Mesodermal cell (in vitro differentiated cells): ENCODE data around the gene ECE1. TPM values are rescaled to one million over a fixed set of nuclear protein-coding genes. Genes with fewer than 3 reads are reported as not detected.
A peak's percentile ranks its signal among the peaks of the same experiment; 100 is the strongest.

Experiments used
- H3K27ac ChIP-seq: 2 replicates; pipeline ENCODE4 v1.7.0; 2013; ENCODE audit warnings: mild to moderate bottlenecking, low read depth, low read length, moderate library complexity; ENCODE audit not compliant: severe bottlenecking
- H3K36me3 ChIP-seq: 2 replicates; pipeline ENCODE4 v1.7.1; 2013; ENCODE audit warnings: mild to moderate bottlenecking, low read length, moderate library complexity; ENCODE audit not compliant: control insufficient read depth, insufficient read depth
- H3K4me1 ChIP-seq: one replicate; pipeline ENCODE4 v1.7.1; 2013; ENCODE audit warnings: mild to moderate bottlenecking, low read length; ENCODE audit not compliant: insufficient read depth, control insufficient read depth, poor library complexity, severe bottlenecking
- H3K4me3 ChIP-seq: 2 replicates; pipeline ENCODE4 v1.7.0; 2013; ENCODE audit warnings: low read length, control low read depth, mild to moderate bottlenecking; ENCODE audit not compliant: insufficient read depth, poor library complexity, severe bottlenecking; ENCODE audit errors: extremely low read depth
- H3K9me3 ChIP-seq: 2 replicates; pipeline ENCODE4 v1.7.1; 2013; ENCODE audit warnings: mild to moderate bottlenecking, low read length, moderate library complexity; ENCODE audit not compliant: control insufficient read depth
- WGBS, 2 experiments: methylation state at CpG; one replicate each; pipeline ENCODE4 v1.1.5; 2013; ENCODE audit warnings: missing lambda C conversion rate in 2 of 2; ENCODE audit not compliant: insufficient coverage in 2 of 2; 5-methylcytosine and 5-hydroxymethylcytosine counted together
- polyA plus RNA-seq, 2 experiments: library from polyadenylated mRNA; stranded (reverse); fragments of 50-300 nt; gene quantifications; one replicate each; pipeline ENCODE4 v1.2.3, GENCODE V29; 2013

Gene ECE1
- polyA plus RNA-seq (2013, experiment 1 of 2): 279 TPM
- polyA plus RNA-seq (2013, experiment 2 of 2): 263 TPM

DNA sequence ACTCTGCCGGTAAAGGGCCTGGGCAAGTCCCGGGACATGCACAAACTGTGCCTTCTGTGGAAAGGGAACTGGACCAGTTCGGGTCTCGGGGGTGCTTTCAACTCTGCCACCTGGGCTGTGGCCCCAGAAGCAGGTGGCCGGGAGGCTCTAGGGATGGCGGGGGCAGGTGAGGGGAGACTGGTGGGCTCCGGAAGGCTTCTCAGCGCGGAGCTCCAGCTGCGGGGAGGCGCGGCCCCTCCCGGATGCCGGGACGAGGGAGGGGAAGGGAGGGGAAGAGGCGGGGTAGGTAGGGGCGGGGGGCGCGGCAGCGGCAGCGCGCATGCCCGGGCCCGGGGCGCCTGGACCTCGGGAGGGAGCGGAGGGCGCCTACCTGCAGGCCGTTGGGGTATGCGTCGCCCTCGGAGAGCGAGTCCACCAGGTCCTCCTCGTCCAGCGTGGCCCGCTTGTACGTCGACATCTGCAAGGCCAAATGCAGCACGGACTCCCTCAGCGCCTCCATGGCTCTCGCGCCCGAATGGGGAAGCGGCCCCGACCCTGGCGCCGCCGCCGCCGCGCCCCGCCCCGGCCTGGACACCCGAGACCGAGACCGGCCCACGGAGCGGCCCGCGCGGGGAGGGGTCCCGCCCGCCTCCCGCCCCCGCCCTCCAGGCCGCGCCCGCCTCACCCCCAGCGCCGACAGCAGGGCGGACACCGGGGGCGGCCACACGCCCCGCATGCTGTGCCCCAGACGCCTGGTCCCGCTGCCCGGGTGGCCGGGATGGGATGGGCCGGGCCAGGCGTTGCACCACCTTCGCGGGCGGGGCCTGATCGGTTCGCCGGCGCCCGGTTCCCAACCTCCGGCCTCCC lies at the start of gene ECE1:
Gene ECE1 (minus strand): TSS at position 764 of the 846 bp plus-strand sequence. CDS start 49 bp downstream, at position 715.
- H3K36me3 ChIP-seq: peaks cover 11% of the 10 kb centered on the region
- H3K4me3 ChIP-seq: peak within 1 kb of the TSS; percentile 45
- H3K4me1 ChIP-seq: peaks cover 18% of the 10 kb centered on the region
- H3K9me3 ChIP-seq: no peaks in the 10 kb centered on the region
- WGBS, 2 experiments: 2 to 3% methylated on average over 54 to 61 of the region's 90 CpGs
- no peak within 1 kb of the TSS for H3K27ac ChIP-seq

DNA sequence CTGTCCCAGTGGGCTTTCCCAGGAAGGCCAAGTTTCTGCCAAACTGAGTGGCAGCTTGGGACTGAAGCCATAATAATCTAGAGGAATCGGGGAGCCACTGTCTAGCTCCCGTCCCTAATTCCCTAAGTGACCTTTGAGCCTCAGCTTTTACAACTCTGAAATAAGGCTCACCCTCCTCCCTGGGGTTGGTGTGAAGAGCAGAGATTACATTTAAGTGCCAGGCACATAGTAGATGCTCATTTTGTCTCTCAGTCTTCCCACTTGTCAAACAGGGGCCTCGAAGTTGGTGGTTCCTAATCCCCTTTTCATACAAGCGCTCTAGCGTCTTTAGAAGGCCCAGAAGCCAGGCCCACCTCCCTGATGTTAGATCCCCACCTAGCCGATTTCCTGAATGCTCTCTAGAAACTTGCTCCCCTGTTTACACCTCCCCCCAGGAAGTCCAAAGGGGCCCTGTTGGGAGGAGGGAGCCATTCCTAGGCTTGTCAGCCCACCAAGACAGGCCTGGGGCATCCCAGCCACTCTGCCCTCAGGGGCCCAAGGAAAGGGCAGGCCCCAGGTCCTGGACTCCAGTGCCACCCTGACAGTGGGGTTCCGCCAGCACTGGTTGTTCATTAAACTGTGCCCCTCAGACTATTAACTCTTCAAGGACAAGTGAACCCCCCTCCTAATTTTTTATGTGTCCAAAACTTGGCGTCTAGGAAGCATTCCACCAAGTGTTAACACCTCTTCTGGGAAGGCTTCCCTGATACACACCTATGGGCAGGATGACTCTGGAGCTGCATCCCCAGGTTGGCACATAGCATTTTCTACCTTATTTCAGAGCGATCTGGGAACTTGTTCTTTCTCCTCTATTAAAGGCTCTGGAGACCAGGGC lies 49.3 kb upstream of the ECE1 start:
- peaks cover 67% of the 10 kb centered on the region for H3K4me1 ChIP-seq

DNA sequence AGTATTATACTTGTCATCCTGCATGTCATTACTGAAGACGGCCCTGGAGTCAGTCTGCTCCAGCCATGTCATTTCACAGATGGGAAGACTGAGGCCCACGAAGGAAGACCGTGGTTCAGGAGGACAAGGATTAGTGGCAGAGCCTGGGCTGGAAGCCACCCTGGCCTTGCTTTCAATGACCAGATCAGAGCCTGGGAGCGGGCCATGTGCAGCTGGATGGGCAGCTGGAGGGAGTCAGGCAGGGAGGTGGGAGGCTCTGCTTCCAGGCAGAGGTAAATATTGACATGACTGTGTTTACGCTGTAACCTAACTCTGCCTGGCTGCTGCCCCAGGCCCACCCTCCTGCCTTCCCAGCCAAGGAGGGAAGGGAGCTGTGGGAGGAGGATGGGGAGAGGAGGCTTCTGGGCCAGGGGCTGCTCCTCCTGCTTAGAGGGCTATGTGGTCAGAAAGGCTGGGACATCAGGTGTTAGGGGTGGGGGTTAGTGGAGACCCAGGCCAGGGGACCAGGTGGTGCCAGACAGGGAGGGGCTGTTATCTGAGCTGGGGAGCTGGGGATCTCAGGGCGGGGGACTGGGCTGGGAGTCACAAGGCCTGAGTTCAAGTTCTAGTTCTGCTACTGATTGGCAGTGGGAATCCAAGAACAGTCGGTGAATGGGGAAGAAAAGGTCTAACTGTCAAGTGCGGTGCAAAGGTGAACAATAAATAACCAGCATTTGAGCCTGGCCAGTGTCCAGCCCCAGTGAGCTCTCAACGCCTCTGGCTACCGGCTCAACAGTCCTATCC lies 48.5 kb upstream of the ECE1 start:
- WGBS, 2 experiments: 92 to 96% methylated on average over 8 to 10 of the region's 10 CpGs
- Histone ChIP-seq H3K4me3 (no peak overlapping the region), H3K36me3 (peaks cover 14% of the 10 kb centered on the region), H3K9me3 (no peaks in the 10 kb centered on the region), H3K27ac (peak overlapping the region; percentile 30), H3K4me1 (peaks cover 66% of the 10 kb centered on the region)

More for the DNA sequence above, 49.3 kb upstream of the ECE1 start:
- Histone ChIP-seq H3K36me3 (peaks cover 14% of the 10 kb centered on the region), H3K9me3 (no peaks in the 10 kb centered on the region), H3K4me3 (no peak overlapping the region), H3K27ac (peak overlapping the region; percentile 30)
- 71 to 79% methylated on average over 1 to 5 of the region's 9 CpGs for WGBS, 2 experiments

DNA sequence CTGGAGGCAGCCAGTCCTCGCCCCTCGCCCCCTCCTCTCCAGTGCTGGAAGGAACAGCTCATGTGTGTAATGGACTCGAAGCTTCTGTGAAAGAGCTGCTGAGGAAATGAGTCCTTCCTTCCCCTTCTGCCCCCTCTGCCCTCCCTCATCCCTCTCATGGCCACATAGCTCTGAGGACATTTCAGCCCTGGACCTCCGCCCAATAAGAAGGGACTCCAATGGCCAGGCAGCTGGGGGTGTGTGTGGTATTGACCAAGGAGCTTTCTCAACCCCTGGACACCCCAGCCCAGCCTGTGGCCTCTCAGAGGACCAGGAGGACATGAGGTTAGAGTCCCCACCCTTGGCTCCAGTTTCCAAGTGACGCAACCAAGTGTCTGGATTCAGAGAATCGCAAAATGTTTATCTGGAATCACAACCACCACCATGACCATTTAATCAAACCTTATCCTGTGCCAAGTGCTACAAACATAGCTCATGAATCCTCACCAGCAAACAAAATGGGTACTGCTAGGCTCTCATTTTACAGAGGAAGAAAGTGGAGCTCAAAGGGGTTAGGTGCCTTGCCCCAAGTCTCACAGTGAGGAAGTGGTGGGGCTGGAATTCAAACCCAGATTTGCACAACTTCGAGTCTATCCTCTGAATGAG lies 47.8 kb upstream of the ECE1 start:
- no peaks in the 10 kb centered on the region for H3K9me3 ChIP-seq
- H3K4me3 ChIP-seq: no peak overlapping the region
- H3K4me1 ChIP-seq: peaks cover 60% of the 10 kb centered on the region
- H3K27ac ChIP-seq: peak overlapping the region; percentile 62
- H3K36me3 ChIP-seq: peaks cover 14% of the 10 kb centered on the region
- WGBS, 2 experiments: 87 to 89% methylated on average over 3 to 4 of the region's 7 CpGs

DNA sequence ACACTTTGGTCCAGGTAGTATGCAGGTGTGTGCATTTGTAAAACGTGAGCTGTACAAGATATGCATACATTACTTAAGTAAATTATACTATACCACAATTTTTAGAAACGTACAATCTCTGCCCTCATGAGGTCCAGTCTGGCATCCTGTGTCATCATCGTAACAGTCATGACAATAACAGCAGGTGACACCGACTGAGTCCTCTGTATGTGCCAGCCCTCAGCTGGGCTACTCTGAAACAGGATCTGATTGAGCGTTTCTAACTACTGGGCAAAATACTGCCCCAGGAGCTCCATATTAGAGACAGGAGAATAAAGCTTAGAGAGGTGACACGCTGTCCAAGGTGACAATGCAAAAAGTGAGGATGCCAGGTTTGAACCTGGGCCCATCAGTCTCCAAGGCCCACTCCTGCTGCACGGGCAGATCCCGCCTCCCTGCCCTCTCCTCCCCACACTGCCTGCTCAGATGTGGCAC lies 47.2 kb upstream of the ECE1 start:
- Histone ChIP-seq H3K4me1 (peaks cover 59% of the 10 kb centered on the region), H3K27ac (peak overlapping the region; percentile 62), H3K36me3 (peaks cover 14% of the 10 kb centered on the region), H3K4me3 (no peak overlapping the region), H3K9me3 (no peaks in the 10 kb centered on the region)
- 91 to 95% methylated on average over 5 to 7 of the region's 8 CpGs for WGBS, 2 experiments

DNA sequence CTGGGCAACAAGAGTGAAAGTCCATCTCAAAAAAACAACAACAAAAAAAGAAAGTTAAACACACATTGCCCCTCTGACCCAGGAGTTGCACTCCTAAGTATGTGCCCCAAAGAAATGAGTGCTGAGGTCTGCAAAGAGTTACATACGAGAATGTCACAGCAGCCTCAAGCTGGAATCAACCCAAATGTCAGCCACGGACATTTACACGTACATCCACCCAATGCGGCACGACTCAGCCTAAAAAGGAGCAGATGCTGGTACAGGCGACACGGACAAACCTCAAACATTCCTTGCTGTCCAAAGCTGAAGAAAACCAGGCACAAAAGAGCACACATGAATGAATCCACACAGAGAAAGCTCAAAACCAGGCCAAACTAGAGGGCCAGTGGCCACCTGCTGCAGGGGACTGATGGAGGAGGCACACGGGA lies 46.8 kb upstream of the ECE1 start:
- peak overlapping the region; percentile 49 for H3K27ac ChIP-seq
- 73 to 88% methylated on average over 5 of the region's 8 CpGs for WGBS, 2 experiments

DNA sequence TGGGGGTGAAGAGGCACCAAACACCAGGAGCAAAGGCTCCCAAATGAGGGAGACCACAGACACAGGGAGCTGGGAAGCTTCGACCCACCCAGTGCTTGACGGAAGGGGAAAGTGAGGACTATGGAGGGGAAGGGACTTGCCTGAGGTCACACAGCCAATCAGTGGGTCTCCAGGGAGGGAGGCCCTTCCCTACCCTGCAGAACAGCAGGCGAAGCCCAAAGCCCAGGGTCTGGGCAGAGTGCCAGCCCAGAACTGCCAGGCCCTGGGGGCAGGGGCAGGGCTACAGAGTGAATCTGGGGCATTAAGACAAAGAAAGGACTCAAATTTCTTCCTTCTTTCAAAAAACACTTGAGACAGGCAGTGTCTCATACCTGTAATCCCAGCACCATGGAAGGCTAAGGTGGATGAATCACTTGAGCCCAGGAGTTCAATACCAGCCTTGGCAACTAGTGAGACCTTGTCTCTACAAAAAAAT lies 45.5 kb upstream of the ECE1 start:
- H3K9me3 ChIP-seq: no peaks in the 10 kb centered on the region
- WGBS, 2 experiments: 95 to 97% methylated on average over 3 of the region's 3 CpGs
- no peak overlapping the region for H3K27ac ChIP-seq
- H3K4me1 ChIP-seq: peaks cover 53% of the 10 kb centered on the region
- no peak overlapping the region for H3K4me3 ChIP-seq
- peaks cover 16% of the 10 kb centered on the region for H3K36me3 ChIP-seq

More for the DNA sequence above, 46.8 kb upstream of the ECE1 start:
- H3K4me3 ChIP-seq: no peak overlapping the region
- peaks cover 57% of the 10 kb centered on the region for H3K4me1 ChIP-seq
- H3K9me3 ChIP-seq: no peaks in the 10 kb centered on the region
- H3K36me3 ChIP-seq: peaks cover 14% of the 10 kb centered on the region

DNA sequence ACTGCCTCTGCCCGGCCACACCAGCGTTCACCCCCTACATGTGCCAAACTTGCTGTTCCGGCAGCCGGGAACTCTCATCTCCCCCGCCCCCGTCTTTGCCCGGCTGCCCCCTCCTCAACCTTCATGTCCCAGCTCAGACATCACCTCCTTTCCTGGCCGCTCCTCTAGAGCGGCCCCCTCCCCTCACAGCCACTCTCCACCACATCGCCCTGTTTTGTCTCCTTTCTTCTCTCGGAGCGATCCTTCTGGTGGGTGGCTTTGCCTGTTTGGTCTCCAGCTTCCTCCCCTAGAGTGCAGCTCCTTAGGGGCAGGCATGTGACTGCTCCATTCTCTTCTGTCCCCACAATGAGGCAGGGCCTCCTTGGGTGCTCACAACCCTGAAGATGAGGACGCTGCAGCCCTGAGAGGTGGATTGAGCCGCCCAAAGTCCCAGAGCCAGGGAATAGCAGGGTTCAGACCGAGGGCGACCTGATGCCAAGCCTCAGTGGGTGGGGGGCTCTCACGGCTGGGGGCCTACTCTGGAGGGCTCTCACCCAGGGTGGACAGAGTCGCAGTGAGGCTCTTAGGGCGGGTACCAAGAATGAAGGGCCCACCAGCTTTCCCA lies 44.9 kb upstream of the ECE1 start:
- Histone ChIP-seq H3K4me3 (no peak overlapping the region), H3K9me3 (no peaks in the 10 kb centered on the region), H3K36me3 (peaks cover 14% of the 10 kb centered on the region), H3K27ac (peak overlapping the region; percentile 67), H3K4me1 (peaks cover 57% of the 10 kb centered on the region)
- 67 to 76% methylated on average over 12 to 16 of the region's 19 CpGs for WGBS, 2 experiments

DNA sequence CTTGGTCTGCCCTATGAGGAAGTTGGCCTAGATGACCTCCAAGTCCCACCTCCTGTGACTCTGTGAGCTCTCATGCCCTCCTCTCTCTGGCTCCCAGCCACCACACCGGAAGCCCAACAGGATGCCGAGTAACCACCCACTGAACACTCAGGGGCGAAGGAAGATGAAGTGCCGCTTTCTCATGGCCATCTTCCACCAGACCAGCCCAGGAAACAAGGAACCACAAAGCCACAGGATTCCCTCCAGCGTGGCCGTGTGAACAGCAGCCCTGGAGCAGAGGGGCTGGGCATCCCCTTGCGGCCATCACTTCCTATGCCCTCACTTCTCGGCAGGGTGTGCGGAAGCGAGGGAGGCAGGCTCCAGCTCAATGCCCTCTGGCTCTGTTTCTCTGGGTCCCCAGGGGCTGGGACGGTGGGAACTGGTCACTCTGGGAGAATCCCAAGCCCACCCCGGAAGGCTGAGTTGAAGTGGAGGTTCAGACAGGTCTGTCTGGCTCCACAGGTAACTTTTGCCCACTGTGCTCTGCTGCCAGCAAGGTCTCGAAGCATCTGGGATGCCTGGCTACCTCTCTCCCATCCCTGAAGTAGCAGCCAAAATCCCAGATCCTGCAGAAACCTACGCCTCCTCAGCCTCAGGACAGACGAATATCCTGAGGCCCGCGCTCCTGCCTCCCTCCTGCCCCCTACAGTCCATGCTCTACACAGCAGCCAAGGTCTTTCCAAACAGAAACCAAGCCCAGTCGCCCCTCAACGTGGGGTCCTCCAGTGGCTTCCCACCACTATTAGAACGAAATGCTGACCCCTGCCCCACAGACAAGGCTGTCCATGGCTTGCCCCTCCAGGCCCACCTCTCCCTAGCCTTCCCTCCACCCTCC lies 44.2 kb upstream of the ECE1 start:
- Histone ChIP-seq H3K27ac (peak overlapping the region; percentile 67), H3K4me1 (peaks cover 55% of the 10 kb centered on the region), H3K9me3 (no peaks in the 10 kb centered on the region), H3K36me3 (peaks cover 9% of the 10 kb centered on the region), H3K4me3 (no peak overlapping the region)
- 56 to 62% methylated on average over 18 of the region's 20 CpGs for WGBS, 2 experiments
